OCI-M1 (cell line): ENCODE results near the gene PLPPR2.
A peak's percentile ranks its signal among the peaks of the same experiment; 100 is the strongest.
"Not testable (repeated sequence)": the region's sequence is repeated elsewhere in the genome, so short reads cannot be mapped to it uniquely, and the experiment has no call there.

Source experiments
- DNase-seq: peaks from one replicate; lab custom pipeline; 2025; lab: John Stamatoyannopoulos, UW

PLPPR2 gene

DNA sequence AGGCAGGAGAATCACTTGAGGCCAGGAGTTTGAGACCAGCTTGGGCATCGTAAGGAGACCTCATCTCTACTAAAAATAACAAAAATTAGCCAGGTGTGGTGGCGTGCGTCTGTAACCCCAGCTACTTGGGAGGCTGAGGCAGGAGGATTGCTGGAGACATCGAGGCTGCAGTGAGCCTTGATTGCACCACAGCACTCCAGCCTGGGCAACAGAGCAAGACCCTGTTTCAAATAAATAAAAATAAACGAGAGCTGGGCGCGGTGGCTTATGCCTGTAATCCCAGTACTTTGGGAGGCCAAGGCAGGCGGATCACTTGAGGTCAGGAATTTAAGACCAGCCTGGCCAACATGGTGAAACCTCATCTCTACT is 15.1 kb upstream of the PLPPR2 start:
- not testable (repeated sequence) for DNase-seq

DNA sequence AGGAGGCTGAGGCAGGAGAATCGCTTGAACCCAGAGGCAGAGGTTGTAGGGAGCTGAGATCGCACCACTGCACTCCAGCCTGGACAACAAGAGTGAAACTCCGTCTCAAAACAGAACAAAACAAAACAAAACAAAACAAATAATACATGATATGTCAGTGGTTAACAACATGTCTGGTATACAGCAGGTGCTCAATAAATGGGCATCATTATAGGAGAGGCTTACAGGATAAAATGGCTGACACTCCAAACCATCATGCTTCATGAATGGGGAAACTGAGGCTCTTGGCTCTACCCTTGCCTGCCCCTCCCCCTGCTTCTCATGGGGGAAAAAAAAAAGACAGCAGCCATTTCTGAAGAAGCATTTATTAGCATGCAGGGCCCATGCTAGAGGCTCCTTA is 12.8 kb upstream of the PLPPR2 start:
- DNase-seq = no peak

DNA sequence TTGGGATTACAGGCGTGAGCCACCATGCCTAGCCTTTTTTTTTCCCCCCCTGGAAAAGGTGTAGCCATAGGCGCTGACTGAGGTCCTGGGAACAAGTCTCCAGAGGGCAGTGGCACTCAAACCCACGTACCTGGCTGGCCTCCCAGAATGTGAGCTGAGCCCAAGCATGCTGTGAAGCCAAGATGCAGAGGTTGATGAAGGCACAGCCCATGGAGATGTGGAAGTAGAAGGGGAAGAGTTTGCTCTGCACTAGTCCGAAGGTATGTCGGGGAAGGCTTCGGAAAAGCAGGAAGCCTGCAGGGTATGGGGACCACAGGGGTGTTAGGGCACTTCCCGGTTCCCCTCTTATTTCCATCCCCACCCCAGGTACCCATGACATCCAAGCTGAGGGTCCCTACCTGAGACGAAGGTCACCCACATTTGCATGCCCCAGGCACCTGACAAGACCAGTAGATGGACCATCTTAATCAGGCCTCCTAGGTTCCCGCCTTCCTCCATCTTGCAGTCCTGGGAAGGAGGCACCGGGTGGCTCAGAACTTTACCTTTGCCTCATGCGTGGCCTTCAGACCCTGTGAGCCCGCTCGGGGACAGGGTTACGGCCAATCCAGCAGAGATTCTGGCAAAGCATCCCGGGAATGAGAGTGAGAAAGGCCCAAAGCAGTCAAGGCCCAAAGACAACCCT is 10.0 kb upstream of the PLPPR2 start:
- no peak for DNase-seq

- DNase-seq = peak; percentile 100
Measured at GRCh38 chr19:11346104-11346940, 8.9 kb upstream of the PLPPR2 start, which contains the start of the genes CCDC159 and TMEM205. Gene CCDC159, plus strand, starts transcription at chr19:11346519. Its CDS starts 88 bp downstream, at chr19:11346607. Gene TMEM205, minus strand, starts transcription at chr19:11346268. Its CDS starts 649 bp downstream, at chr19:11345619.

DNA sequence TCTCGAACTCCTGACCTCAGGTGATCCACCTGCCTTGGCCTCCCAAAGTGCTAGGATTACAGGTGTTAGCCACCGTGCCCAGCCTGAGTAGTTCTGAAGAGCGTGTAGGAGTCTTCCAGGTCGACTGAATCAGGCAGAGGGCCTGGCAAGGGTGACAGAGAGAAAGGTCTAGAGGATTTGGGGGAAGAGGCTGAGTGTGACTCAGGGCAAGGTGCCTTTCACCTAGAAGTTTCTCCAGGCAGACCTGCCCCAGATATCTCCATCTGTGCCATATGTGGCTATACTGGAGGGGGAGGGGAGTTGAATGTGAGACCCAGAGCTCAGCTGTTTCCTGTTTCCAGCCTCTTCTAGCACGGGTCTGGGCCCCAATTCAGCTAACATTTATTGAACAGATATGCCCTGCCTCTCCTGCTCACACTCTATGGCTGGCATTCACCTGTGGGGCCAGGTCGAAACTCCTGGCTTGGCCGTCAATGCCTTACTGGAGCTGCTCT is 7.6 kb upstream of the PLPPR2 start:
- DNase-seq = no peak

GRCh38 chr19:11349171-11349570 is 6.1 kb upstream of the PLPPR2 start:
- DNase-seq = no peak

DNA sequence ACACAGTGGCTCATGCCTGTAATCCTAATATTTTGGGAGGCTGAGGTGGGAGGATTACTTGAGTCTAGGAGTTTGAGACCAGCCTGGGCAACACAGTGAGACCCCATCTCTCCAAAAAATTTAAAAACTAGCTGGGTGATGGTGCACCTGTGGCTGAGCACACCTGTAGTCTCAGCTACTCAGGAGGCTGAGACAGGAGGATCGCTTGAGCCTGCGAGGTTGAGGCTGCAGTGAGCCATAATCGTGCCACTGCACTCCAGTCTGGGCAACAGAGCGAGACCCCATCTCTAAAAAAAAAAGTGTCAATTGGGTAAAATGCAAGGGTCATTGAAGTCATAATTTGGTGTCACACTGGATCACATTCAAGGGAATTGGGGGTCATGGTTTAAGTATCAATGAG is 1.1 kb upstream of the PLPPR2 start:
- not testable (repeated sequence) for DNase-seq

GRCh38 chr19:11356074-11356397 is 804 bp downstream of the PLPPR2 start:
- no peak for DNase-seq

GRCh38 chr19:11356676-11357550 is 1.7 kb downstream of the PLPPR2 start:
- DNase-seq = no peak

DNA sequence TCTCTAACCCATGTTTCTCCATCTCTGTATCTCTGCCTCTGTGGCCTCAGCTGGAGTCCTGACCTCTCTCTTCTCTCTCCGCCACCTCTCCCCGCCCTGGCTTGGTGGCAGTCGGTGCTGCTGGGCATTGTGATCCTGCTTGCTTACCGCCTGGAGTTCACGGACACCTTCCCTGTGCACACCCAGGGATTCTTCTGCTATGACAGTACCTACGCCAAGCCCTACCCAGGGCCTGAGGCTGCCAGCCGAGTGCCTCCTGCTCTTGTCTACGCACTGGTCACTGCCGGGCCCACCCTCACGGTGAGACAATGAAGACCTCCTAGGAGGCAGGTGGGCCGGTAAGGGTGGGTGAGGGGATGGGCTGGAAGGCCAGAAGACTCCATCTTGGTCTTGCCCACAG is 4.2 kb downstream of the PLPPR2 start:
- no peak for DNase-seq

GRCh38 chr19:11361037-11361770 is 6.0 kb downstream of the PLPPR2 start:
- peak; percentile 70 for DNase-seq

DNA sequence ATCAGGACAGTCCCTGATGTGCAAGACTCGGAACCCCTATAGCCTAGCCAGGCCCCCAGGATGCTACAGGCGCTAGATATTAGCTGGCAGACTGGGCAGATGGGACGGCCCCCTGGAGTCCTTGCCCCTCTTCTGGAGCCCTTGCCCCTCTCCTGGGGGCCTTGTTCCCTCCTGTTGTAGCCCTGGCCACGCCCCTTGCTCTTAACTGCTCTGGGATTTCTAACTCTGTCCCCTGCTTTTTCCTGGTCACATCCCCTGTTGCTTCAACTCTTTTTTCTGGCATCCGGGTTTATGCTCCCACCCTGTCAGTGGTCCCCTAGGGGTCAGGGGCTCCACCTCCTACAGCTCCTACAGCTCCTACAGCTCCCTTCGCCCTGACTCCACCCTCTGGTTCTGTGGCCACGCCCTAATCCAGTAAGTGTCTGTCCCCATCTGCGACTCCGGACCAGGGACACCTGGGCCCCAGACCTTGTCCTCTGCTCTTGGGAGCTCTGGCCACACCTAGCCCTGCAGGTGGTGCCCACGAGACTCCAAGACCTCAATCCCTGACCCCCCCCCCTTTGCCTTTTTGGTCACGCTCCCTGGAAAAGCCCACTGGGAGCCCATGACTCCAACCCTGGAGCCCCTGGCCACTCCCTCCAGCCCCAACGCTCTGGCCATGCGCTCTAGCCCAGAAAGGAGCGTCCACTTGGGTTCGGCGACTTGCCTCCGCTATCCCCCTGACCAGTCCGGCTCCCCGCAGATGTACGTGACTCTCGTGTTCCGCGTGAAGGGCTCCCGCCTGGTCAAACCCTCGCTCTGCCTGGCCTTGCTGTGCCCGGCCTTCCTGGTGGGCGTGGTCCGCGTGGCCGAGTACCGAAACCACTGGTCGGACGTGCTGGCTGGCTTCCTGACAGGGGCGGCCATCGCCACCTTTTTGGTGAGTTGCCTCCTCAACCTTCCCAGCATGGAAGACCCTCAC is 6.8 kb downstream of the PLPPR2 start:
- DNase-seq = no peak

DNA sequence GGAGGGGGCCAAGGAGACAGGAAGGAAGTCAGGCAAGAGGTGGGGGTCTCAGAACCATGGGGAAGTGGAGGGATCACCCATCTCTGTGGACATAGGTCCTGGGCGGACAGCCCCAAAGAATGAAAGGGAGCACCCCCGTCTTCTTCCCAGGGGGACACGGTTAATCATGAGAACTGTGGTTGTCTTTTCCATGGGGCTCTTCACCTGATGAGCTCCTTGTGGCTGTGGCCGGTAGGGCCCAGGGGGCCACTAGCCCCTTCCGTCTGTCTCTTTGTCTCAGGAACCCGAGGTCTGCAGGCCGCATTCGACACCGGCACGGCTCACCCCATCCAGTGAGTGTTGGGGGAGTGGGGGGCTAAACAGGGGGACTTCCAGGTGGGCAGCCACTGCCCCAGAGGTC is 8.6 kb downstream of the PLPPR2 start:
- DNase-seq = no peak

DNA sequence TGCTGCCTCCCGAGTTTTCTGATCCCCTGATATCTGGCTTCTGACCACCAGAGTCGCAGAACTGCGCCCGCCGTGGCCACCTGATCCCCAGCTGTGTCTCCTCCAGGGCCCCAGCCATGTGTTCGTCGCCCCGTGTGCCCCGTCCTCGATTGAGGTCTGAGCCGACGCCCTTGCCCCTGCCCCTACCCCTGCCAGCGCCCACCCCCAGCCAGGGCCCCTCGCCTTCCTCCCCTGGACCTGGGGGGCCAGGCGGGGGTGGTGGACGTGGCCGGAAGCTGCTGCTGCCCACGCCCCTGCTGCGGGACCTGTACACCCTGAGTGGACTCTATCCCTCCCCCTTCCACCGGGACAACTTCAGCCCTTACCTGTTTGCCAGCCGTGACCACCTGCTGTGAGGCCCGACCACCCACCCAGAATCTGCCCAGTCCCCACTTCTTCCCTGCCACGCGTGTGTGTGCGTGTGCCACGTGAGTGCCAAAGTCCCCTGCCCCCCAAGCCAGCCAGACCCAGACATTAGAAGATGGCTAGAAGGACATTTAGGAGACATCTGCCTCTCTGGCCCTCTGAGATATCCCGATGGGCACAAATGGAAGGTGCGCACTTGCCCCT is 9.2 kb downstream of the PLPPR2 start:
- DNase-seq = no peak

DNA sequence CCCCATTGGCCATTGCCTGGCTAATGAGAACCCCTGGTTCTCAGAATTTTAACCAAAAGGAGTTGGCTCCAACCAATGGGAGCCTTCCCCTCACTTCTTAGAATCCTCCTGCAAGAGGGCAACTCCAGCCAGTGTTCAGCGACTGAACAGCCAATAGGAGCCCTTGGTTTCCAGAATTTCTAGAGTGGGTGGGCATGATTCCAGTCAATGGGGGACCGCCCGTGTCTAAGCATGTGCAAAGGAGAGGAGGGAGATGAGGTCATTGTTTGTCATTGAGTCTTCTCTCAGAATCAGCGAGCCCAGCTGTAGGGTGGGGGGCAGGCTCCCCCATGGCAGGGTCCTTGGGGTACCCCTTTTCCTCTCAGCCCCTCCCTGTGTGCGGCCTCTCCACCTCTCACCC is 9.7 kb downstream of the PLPPR2 start:
- peak; percentile 46 for DNase-seq

- DNase-seq = no peak
Measured at GRCh38 chr19:11365557-11366117, 10.4 kb downstream of the PLPPR2 start.

GRCh38 chr19:11367528-11367927 is 12.3 kb downstream of the PLPPR2 start:
- no peak for DNase-seq

GRCh38 chr19:11370744-11371143 is 15.5 kb downstream of the PLPPR2 start:
- no peak for DNase-seq

- DNase-seq = peak; percentile 94
Measured at GRCh38 chr19:11373166-11373884, 18.1 kb downstream of the PLPPR2 start.
